ENCODE data around the gene DENND1A.

The DENND1A gene

GRCh38 chr9:123345567-123345955 lies 584.4 kb downstream of the DENND1A start:
- no peak for DNase-seq

GRCh38 chr9:123344192-123344949 lies 585.6 kb downstream of the DENND1A start:
- DNase-seq: no peak

- DNase-seq: peak; percentile 61 to 72 (median 64)
Measured at GRCh38 chr9:123343443-123344191, 586.3 kb downstream of the DENND1A start.

- no peak for DNase-seq
Measured at GRCh38 chr9:123342247-123342646, 587.7 kb downstream of the DENND1A start.

GRCh38 chr9:123341816-123342215 lies 588.1 kb downstream of the DENND1A start:
- DNase-seq: no peak

GRCh38 chr9:123339666-123340510 lies 590.0 kb downstream of the DENND1A start:
- peak; percentile 62 to 79 (median 73) for DNase-seq

- DNase-seq: peak; percentile 91 to 95 (median 93)
Measured at GRCh38 chr9:123338710-123339665, 590.9 kb downstream of the DENND1A start.

- DNase-seq: peak in 1 of 3 donors; percentile 12
Measured at GRCh38 chr9:123337971-123338370, 592.0 kb downstream of the DENND1A start.

GRCh38 chr9:123336959-123337358 lies 593.0 kb downstream of the DENND1A start:
- DNase-seq: no peak

GRCh38 chr9:123336449-123336848 lies 593.5 kb downstream of the DENND1A start:
- DNase-seq: no peak

GRCh38 chr9:123335986-123336329 lies 594.0 kb downstream of the DENND1A start:
- DNase-seq: no peak

- no peak for DNase-seq
Measured at GRCh38 chr9:123335193-123335985, 594.5 kb downstream of the DENND1A start.

GRCh38 chr9:123334639-123335038 lies 595.3 kb downstream of the DENND1A start:
- no peak for DNase-seq

- DNase-seq: peak; percentile 84 to 87 (median 86)
Measured at GRCh38 chr9:123333058-123333669, 596.8 kb downstream of the DENND1A start.

- peak; percentile 61 to 75 (median 66) for DNase-seq
Measured at GRCh38 chr9:123331346-123332060, 598.4 kb downstream of the DENND1A start.

Data from suppressor macrophage treated with lipopolysaccharide for 1 hour (primary cell).